GM18909 (cell line): ENCODE results near the gene ALOXE3.
A peak's percentile ranks its signal among the peaks of the same experiment; 100 is the strongest.
"Not testable (repeated sequence)": the region's sequence is repeated elsewhere in the genome, so short reads cannot be mapped to it uniquely, and the experiment has no call there.

ENCODE experiments used
- ATAC-seq: cut with Tn5 transposase; IDR thresholded peaks from one replicate; pipeline ENCODE4 v1.9.1; 2021; ENCODE audit warnings: mild to moderate bottlenecking; ENCODE audit not compliant: unreplicated experiment, poor library complexity

The ALOXE3 gene

DNA sequence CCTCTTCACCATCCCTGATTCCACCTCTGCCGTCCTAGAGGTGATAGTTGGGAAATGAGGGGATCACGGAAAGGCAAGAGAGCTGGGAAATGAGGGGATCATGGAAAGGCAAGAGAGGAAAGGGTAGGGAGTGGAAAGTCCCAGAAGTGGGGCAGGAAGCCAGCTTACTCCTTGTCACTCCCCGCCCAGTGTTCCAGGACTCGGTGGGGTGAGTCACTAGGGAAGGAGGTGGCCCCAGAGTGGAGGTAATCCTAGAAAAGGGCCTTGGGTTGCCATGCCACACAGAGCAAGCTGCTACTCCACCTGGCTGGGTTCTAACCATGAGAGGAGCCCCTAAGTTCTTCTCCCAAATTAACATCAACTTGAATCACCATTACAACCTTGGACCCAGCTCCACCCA lies 14.8 kb downstream of the ALOXE3 start:
- ATAC-seq, result no peak

DNA sequence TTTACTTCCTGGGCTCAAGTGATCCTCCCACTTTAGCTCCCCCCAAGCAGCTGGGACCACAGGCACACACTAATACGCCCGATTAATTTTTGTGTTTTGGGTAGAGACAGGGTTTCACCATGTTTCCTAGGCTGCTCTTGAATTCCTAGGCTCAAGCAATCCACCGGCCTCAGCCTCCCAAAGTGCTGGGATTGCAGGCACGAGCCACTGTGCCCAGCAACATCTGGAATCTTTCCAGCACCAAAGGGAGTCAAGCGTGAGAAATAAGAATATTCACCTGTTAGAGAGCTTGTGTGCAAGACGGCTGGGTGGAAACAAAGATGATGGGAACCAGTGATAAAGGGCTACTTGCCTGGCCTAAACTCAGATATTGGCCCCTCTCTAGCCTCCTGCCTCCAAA lies 16.6 kb downstream of the ALOXE3 start:
- ATAC-seq, result no peak

DNA sequence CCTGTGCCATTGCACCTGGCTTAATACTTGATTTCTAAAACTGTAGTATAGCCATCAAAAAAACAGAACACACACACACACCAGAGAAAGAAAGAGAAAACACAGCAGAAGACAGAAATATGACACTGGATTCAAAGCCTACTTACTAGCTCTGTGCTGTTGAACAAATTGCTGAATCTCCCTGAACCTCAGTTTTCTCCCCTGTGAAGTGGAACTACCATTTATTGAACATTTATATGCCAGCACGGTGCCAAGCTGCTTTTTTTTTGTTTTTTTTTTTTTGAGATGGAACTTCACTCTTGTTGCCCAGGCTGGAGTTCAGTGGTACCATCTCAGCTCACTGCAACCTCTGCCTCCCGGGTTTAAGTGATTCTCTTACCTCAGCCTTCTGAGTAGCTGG lies 17.6 kb downstream of the ALOXE3 start:
- no peak for ATAC-seq

DNA sequence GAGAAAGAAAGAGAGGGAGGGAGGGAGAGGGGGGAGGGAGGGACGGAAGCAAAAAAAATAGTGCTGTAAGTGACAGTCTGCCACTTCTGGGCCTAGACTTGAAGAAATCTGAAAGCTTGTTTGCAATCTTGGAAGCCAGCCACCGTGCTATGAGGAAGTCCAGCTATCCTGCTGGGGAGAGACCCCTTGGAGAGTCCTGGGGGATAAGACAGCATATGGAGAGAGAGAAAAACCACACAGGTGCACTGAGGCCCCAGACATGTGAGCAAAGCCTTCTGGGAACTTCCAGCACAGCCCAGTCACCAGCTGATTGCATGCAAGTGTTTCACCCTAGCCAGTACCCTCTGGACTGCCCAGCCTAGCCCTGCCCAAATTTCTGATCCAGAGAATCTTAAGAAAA lies 18.2 kb downstream of the ALOXE3 start:
- ATAC-seq, result no peak

DNA sequence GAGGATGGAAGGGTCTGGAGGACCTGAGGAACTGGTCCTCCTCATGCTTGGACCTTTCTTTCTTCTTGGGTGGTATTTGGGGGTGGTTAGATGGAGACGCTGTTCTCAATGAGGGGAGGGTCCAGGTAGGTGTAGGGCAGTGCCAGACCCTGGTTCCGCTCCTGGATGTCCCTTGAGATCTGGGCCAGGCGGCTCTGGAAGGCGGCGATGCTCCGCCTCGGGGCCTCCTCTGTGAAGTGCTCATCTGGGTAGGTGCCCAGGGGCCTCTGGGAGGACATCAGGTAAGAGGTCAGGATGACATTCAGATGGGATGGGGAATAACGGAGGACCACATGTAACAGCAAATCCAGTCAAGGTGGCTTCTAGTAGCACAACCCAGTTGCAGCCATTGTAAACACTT lies 21.8 kb downstream of the ALOXE3 start:
- no peak for ATAC-seq

DNA sequence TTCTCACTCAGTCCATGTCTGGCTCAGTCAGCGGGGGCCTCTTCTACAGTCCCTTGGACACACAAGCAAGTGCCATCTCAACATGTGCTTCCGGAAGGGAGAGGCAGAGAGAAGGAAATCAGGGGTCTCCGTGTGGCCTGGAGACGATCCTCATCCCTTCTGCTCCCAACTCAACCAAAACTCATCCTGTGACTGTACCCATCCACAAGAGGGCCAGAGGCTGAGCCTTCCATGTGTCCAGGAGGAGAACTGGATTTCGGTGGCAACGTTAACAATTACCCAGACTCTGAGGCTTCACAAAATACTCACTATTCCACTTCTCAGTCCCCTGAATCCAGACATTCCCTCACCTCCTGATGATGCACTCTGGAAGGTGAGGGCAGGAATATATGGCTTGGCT lies 23.0 kb downstream of the ALOXE3 start:
- no peak for ATAC-seq

DNA sequence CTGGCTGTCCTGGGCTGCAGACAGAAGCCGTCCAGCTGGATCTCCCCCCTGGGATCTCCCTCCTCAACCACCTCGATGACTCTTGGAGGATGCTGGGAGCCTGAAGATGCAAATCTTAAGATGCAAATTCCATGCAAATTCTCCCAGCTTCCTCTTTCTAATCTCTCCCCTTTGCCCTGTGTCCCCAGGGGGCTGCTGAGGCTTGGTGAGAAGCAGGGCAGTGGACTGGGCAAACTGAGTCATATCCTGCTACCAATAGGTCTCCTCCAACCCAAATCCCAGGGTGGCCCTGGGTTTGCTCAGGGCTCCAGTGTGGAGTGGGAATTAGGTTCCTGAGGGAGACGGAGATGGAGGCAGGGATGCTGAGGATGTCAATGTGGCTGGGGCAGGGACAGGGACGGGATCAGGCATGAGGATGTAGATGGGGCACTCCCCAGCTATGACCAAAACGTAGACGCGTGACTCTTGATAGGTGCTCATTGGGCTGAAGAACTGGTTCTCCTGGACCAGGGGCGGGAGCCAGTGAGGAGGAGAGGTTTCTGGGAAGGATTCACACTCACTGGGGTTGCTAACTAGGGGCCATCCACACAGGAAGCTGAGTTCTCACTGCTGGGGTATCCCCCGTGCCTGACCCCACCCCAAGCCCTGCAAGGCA lies 27.2 kb downstream of the ALOXE3 start:
- peak; percentile 57 for ATAC-seq

DNA sequence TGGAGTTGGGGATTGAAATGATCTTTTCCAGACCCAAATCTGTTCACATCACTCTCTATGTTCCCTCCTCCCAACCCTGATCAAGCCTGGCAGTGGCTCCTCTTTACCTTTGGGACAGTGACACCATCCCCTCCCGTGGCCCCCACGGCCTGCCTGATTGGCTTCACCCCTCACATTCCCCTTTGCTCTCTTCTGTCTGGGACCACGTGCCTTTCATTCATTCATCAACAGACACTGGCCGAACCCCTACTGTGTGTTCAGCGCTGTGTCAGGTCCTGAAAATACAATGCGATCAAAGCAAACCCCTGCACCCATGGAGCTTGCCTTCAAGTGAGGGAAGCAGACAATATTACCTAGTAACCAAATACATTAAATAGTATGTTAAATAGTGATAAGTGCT lies 28.6 kb downstream of the ALOXE3 start:
- ATAC-seq, result no peak

DNA sequence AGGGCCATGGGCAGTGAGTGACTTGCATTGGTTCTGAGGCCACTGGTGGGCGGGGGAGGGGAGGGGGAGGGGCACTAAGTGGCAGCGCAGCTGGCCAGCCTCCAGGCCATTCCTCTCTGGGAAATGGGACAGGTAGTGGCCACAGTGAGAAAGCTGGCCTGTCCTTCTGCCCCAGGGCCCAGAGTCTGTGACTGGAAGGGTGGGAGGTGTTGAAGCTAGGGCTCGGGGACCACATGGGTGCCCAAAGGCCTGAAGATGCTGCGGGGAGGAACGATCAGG lies 30.4 kb downstream of the ALOXE3 start:
- ATAC-seq, result no peak

DNA sequence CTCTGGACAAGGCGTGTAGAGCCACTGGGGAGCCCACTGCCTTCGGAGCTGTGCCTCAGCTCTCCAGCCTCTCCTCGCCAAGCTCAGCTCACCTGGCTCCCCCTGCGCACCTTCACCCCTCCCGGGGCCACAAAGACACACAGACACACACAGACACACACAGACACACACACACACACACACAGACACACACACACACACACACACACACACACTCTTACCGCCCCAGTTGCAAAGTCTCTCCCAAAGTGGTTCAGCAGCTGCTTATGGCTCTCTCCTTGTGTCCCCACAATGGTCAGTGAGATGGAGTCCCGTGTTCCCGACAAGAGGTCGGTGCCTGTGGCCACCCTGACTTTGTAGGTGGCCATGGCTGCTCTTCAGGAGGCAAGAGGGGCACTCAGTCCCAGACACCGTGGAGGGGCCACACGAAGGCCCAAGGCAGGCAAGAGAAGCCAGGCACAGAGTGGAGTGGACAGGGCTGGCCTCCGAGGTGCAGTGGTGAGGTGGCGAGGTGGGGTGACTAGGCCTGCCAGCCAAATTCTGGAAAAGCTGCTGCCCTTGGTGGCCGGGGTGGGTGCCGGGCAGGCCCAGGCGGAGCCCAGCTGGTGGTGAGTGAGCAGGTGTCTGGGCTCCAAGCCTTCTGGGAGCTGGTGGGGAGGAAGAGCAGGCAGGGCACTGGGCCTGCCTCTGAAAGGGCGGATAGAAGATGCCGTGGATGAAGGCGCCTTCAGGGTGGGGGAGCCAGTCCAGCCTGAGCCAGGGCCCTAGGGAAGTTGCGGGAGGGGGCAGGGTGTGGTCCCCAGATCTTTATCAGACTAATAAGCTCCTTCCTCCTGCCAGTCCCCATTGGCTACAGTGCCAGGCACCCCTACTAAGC lies 31.0 kb downstream of the ALOXE3 start, which contains the start of gene ALOX12B:
Gene ALOX12B (minus strand): TSS at position 642 of the 877 bp plus-strand sequence. CDS start 274 bp downstream, at position 368.
- no peak for ATAC-seq

DNA sequence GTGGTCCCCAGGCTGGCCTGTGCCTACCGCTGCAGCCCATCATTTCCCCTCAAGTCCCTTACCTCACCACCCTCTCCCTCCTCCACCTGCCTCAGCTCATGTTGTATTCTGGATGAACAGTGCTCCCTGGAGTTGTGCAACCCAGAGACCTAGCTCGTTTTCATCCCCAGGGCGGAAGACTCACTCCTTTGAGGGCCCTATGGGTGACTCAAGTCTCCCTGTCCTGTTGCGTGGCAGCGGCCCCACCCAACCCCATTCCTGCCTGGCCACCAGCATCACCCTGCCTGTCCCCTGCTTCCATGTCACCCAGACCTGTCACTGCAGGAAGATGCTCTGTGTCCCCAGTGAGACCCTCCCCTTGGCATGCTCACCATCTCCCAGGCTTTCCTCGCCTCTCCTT lies 34.1 kb downstream of the ALOXE3 start:
- ATAC-seq, result no peak

DNA sequence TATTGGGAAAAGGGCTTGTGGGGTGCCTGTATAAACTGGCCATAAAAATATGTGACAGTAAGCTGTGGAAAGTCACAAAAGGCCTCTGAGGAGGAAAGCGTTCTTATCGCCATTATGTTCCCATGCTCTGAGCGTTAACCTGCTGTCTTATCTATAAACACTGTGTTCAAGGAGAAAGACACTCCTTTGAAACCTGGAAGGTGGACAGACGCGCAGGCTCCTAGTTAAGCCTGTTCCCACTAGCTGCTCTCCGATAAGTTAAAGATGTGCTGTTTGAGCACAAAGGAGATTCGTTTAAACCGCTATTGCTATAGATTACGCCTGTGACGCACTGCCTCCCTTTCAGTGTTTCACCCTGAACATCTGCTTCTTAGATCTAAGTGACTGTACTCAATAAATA lies 36.0 kb downstream of the ALOXE3 start:
- ATAC-seq, result no peak

DNA sequence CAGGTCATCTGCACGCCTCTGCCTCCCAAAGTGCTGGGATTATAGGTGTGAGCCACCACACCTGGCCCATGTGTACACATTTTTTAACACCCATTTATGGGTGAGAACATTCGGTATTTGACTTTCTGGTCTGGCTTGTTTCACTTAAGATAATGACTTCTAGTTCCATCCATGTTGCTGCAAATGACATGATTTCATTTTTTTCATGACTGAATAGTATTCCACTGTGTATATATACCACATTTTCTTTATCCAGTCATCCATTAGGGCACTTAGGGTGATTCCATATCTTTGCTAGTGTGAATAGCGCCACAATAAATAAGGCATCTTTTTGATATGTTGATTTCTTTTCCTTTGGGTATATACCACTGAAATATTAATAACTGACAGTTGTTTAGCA lies 36.4 kb downstream of the ALOXE3 start:
- ATAC-seq, result no peak

DNA sequence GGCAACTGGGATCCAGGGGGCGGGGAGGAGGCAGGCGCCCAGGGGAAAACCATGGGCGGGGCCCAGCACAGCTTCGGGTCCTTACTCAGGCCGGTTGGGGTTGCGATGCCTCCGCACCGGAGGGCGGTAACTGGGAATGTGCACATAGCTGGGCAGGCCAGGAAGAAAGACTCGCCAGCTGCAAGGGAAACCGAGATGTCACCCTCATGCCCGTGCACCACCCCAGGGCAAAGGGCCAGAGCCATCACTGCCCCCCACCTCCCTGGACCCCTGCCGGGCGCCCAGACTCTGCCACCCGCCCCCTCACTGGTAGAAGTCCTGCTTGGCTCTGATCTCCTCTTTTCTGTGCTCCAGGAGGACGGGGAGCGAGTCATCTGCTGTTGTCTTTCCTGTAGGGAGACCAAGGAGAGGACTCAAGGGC lies 37.5 kb downstream of the ALOXE3 start:
- ATAC-seq, result no peak

DNA sequence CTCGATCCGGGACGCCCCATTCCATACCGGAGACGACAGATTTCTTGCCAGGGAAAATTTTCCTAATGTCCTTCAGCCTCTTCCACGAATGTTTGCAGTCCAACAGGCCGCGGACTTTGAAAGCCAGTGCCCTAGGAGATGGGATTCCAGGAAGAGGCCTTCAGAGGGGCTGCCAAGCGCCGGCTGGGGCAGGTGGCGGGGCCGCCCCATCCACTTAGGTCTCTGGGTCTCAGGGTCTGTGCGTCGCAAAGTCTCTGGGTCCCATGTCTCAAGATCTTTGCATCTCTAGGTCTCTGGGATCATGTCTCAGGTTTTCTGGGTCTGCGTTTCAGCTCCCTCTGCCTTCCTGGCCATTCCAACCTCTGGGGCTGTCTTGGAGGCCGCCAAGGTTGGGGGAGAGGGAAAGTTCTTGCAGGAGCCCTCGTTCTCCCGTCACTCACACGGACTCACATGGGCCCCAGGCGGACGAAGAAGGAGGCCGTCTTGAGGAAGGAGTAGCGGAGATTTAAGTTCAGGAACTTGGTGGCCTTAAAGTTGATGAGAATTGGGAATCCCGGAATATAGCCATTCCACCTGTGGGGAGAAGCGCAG lies 38.0 kb downstream of the ALOXE3 start:
- no peak for ATAC-seq

DNA sequence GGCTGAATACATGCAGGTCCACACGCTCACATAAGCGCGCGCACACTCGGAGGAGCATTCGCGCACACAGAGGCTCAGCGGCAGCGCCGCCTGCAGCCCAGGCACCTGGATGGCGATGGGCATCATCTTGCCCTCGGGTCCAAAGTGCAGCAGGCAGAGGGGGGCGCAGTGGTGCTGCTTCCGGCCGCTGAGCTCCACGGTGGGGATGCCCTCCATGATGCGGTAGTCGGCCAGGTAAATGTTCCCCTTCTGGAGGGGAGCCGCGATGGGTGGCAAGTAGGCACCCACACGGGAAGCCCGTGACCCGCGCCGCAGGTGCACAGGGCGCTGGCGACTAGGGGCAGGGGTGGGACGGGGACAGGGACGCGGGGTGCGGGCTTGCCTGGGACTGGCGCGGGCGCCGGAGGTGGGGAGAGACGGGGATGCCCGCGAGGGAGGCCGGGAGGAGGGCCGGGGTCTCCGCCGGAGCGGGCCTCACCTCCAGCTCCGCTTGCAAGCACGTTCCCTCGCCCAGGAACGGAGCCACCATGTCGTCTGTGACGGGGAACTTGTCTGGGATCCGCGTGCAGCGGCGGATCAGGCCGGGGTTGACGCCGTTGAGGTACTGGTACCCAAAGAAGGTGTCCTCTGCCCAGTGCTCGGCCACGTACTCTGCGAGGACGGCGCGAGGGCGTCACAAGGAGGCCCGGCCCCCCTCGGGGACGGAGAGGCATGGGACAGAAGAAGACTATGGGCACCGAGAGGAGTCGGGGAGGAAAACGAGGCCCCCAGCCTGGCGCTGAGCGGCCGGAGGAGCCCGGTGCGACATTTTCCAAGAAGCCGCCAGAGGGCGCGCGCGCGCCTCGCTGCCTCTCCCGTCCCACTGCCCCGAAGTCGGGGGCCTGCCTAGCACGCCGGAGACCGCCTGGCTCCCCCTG lies 38.8 kb downstream of the ALOXE3 start:
- peak; percentile 60 for ATAC-seq

DNA sequence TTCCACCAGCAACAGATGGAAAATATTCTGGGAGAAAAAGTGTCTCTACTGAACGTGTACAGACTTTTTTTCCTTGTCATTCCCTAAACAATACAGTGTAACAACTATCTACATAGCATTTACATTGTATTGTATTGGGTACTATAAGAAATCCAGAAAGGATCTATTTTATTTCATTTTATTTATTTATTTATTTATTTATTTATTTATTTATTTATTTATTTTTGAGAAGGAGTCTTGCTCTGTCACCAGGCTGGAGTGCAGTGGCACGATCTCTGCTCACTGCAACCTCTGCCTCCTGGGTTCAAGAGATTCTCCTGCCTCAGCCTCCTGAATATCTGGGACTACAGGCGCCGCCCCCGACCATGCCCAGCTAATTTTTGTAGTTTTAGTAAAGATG lies 40.4 kb downstream of the ALOXE3 start:
- ATAC-seq, result not testable (repeated sequence)

DNA sequence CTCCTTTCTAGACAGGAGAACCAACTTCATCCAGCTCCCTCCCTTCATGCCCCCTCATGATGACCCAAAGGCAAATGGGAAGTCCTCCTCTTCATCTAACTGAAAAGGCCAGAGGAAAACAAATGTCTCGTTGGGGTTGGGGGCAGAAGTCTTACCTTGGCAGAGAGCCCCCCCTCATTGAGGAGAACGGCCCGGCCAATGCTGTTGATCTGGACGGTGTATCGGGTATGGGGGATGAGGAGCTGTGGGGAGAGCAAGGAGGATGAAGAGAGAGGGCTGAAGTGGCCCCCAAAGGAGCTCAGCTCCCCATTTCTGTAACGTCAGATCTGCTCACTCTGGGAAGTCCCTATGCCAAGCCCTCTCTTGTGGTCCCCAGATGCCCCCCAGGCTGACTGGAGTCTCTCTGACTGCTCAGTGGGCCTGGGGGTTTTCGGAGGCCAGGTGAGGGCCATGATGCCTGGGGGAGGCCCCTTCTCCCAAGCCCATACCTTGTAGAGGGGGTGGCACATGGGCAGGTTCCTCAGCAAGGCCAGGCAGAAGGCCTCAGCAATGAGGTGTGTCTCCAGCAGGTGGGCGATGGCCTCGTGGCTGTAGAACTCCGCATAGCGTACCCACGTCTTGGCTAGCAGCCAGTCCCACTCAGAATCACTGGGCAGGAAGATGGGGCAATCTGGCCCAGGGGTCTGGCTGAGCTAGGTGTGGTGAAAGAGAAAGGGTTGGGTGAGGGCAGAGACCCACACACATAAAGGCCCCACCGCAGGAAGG lies 41.6 kb downstream of the ALOXE3 start:
- no peak for ATAC-seq

DNA sequence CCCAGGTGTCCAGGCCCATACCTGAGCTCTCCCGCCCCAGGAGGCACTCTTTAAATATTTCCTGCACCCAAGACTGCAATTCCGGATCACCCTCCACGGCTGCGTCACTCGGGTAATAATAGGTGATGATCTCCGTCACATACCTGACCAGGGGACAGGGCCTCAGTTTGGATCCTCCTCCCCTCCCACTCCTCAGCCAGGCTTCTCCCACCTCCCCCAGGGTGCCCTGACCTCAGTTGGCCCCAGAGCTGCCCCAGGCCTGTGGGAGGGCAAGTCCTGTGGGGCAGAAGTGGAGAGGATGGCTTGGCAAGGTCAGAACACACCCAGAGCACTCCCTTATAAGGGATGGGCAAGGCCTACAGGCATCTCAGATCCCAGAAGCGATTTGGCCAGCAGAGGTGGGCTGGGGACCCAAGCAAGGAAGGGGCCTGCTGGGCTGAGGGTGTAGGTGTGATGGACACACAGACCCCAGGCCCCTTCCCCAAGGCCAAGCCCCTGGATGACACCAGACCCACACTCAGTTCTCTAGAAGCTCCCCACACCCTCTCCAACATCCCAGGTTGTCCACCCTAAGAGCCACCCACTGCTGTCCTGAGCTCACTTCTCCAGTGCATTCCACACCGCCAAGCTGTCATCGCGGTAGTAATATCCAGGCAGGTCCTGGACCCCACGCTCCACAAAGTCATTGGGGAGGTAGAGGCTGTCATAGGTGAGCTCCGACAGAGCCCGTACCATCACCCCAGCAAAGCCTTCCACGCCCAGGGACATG lies 42.6 kb downstream of the ALOXE3 start:
- no peak for ATAC-seq
